Stimulated activated naive CD8-positive, alpha-beta T cell treated with anti-CD3 and anti-CD28 coated beads, Interleukin-15, amount 100 ng/mL, for 72 hours (primary cell): Measurements from ENCODE around the gene ITCH.

Source experiments
- ATAC-seq: fragments of 150-1000 bp; cut with Tn5 transposase; 2 replicates; pipeline ENCODE4 v1.10.0; 2021; ENCODE audit warnings: mild to moderate bottlenecking, moderate library complexity
- DNase-seq, 2 donors: peaks; one replicate each; pipeline ENCODE4 v3.0.0; 2021 to 2022
- H3K27ac Mint-ChIP-seq, 2 donors: one replicate each; pipeline ENCODE4 v1.8.0; 2022; ENCODE audit warnings: mild to moderate bottlenecking in 2 of 2, mixed read lengths in 2 of 2, moderate library complexity in 2 of 2
- H3K27me3 Mint-ChIP-seq: one replicate; pipeline ENCODE4 v1.8.0; 2022; ENCODE audit warnings: mixed read lengths
- H3K4me1 Mint-ChIP-seq: one replicate; pipeline ENCODE4 v1.8.0; 2022; ENCODE audit warnings: mild to moderate bottlenecking, mixed read lengths
- H3K4me3 Mint-ChIP-seq, 2 donors: one replicate each; pipeline ENCODE4 v1.8.0; 2022; ENCODE audit warnings: mild to moderate bottlenecking in 2 of 2, mixed read lengths in 2 of 2, moderate library complexity in 1 of 2
- H3K9me3 Mint-ChIP-seq, 2 donors: one replicate each; pipeline ENCODE4 v1.8.0; 2022; ENCODE audit warnings: mixed read lengths in 2 of 2

Gene ITCH

GRCh38 chr20:34526466-34526865, 163.4 kb downstream of the ITCH start:
- peaks cover 20% of the 10 kb centered on the region for H3K4me1 Mint-ChIP-seq
- no peak for ATAC-seq
- no peaks in the 10 kb centered on the region for H3K9me3 Mint-ChIP-seq
- no peak for DNase-seq
- no peak overlapping the region for H3K4me3 Mint-ChIP-seq
- H3K27ac Mint-ChIP-seq = no peak overlapping the region
- H3K27me3 Mint-ChIP-seq = no peaks in the 10 kb centered on the region

DNA sequence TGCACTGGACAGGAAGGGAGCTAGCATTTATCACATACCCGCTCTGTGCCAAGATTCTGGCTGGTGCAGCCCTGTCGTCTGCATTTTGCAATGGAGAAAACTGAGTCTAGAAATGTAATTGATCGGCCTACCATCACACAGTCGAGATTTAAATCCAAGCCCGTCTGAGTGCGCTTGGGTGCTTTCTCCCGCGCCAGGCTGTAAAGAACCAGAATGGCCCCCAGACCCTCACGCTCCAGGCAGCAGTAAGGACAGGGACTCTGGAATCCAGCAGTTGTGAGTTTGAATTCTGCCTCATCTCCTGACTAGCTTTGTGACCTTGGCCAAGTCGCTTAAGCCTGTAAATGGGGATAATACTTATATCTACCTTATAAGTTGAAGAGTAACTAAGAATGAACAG, 163.9 kb downstream of the ITCH start:
- DNase-seq (no peak), ATAC-seq (no peak)
- Mint-ChIP-seq H3K27ac (no peak overlapping the region), H3K4me3 (no peak overlapping the region), H3K27me3 (no peaks in the 10 kb centered on the region), H3K4me1 (peaks cover 18% of the 10 kb centered on the region), H3K9me3 (no peaks in the 10 kb centered on the region)

- Mint-ChIP-seq H3K4me3 (no peak overlapping the region), H3K27ac (peak overlapping the region in 1 of 2 donors; percentile 83), H3K4me1 (no peaks in the 10 kb centered on the region), H3K9me3 (no peaks in the 10 kb centered on the region), H3K27me3 (no peaks in the 10 kb centered on the region)
- DNase-seq (no peak), ATAC-seq (no peak)
These were observed 165.8 kb downstream of the ITCH start for GRCh38 chr20:34528921-34529297.

DNA sequence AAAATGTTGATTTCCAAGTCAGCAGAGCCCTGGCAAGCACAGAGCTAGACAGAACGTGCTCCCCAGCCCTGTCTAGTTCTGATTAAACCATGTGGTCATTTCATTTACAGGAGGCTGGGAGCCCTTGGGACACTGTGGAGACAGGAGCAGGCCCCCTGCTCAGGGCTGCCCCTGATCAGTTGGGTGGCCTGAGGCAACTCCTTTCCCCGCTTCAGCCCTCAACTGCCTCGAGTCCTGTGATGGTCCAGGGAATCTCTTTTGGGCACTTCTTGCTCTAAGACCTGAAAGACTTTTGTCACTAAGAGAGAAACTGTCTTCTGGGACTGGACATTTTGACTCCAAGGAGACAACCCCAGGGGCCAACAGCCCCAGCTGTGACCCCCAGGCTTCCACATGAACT, 166.7 kb downstream of the ITCH start:
- Mint-ChIP-seq H3K4me3 (no peak overlapping the region), H3K9me3 (no peaks in the 10 kb centered on the region), H3K4me1 (no peaks in the 10 kb centered on the region), H3K27me3 (no peaks in the 10 kb centered on the region), H3K27ac (no peak overlapping the region)
- no peak for ATAC-seq
- no peak for DNase-seq

DNA sequence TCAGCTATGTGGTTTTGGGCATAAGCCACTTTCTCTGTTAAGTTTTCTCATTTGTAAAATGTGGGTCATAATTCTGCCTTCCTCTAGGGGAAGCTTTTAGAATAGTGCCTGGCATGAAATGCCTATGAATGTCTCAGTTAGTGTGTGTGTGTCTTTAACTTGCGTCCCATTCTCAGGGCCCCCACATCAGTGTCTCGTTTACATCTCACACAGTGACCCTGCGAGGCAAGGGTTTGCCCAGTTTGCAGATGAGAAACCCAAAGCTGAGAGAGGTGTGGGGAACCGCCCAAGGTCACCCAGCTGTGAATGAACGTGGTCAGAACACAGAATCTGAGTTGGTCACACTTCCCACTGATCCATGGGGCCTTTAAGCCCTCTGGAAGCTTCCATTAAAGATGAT, 167.3 kb downstream of the ITCH start:
- Mint-ChIP-seq H3K27ac (no peak overlapping the region), H3K4me1 (no peaks in the 10 kb centered on the region), H3K4me3 (no peak overlapping the region), H3K9me3 (no peaks in the 10 kb centered on the region), H3K27me3 (no peaks in the 10 kb centered on the region)
- ATAC-seq (no peak), DNase-seq (no peak)

DNA sequence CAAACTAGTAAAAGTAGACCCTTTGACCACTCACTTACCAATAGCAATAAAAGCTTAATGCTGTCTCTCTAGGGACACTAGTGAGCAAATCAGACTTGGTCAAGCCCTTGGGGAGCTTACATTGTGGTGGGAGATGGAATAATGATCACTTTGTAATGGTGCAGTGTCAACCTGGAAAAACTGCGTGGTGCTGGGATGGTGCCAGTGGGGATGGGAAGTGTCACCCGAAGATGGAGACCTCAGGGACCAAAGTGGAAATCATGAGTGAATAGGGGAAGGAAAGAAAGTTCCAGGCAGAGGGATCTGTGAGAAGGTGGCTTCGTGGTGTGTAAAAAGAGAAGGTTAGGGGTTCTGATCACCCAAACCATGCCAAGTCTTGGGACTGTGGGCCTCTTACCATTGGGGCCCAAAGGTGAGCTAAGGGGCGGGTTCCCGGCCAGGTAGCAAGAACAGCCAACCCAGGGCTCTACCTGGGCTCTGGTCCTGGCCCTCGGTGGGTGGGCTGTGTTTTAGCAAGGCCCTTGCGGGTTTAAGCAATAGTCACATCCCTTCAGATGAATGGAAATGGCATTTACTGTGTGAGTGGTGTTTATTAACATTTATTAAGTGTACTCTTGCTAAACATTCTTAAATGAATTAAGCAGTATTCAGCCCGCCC, 168.7 kb downstream of the ITCH start:
- DNase-seq = no peak
- no peak overlapping the region for H3K4me3 Mint-ChIP-seq
- H3K27ac Mint-ChIP-seq = no peak overlapping the region
- H3K9me3 Mint-ChIP-seq = no peaks in the 10 kb centered on the region
- H3K27me3 Mint-ChIP-seq = no peaks in the 10 kb centered on the region
- ATAC-seq = no peak
- no peaks in the 10 kb centered on the region for H3K4me1 Mint-ChIP-seq

DNA sequence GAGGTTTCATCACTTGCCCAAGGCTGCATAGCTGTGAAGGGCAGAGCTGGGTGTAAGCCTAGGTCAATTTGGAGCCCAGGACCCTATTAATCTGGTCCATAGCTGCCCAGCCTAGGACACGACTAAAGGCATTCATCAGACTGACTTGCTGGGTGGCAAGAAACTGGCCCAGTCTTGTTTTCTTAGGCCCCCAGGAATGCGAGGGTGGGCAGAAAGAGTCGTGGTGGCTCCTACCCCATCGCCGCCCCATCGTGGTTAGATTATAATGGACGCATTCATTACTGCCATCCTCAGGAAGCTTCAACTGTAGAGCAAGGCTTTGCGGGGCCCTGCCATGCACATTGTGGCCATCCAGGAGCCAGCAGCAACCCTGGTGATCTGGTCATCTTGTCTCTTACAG, 169.2 kb downstream of the ITCH start:
- ATAC-seq = no peak
- Mint-ChIP-seq H3K27me3 (no peaks in the 10 kb centered on the region), H3K27ac (no peak overlapping the region)

GRCh38 chr20:34532756-34533155, 169.7 kb downstream of the ITCH start:
- Mint-ChIP-seq H3K27ac (peak overlapping the region in 1 of 2 donors; percentile 34), H3K4me1 (no peaks in the 10 kb centered on the region), H3K9me3 (no peaks in the 10 kb centered on the region), H3K27me3 (no peaks in the 10 kb centered on the region), H3K4me3 (no peak overlapping the region)
- ATAC-seq = no peak
- DNase-seq = no peak

More for the DNA sequence above, 169.2 kb downstream of the ITCH start:
- Mint-ChIP-seq H3K4me1 (no peaks in the 10 kb centered on the region), H3K4me3 (no peak overlapping the region), H3K9me3 (no peaks in the 10 kb centered on the region)
- DNase-seq = no peak

GRCh38 chr20:34534391-34535165, 171.5 kb downstream of the ITCH start:
- Mint-ChIP-seq H3K27me3 (no peaks in the 10 kb centered on the region), H3K4me1 (no peaks in the 10 kb centered on the region), H3K27ac (no peak overlapping the region), H3K9me3 (no peaks in the 10 kb centered on the region), H3K4me3 (no peak overlapping the region)
- no peak for DNase-seq
- ATAC-seq = no peak

DNA sequence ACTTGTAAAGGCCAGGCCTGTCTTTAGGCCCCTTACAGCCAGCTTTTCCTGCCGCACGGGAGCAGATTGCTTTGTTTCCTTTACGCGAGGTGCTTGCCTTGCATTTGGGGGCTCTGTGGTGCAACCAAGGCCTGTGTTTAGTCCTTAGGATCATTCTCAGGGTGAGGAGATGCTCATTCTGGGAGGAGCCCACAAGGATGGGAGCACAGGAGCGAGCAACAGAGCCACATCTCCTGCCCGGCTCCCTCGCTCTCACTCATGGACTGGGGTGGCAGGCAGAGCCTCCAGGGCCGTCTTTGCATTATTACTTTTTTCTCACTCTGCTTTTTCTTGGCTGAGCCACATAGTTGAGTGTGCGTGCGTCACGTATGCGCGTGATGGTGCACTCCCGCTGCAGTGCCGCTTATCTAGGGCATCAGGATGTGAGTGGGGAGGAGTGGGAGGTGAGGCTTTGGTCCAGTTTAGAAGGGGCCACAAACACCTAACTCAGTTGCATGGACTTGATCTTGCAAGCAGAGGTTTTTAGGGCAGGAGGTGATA, 172.3 kb downstream of the ITCH start:
- Mint-ChIP-seq H3K27ac (no peak overlapping the region), H3K4me3 (no peak overlapping the region), H3K27me3 (no peaks in the 10 kb centered on the region), H3K4me1 (no peaks in the 10 kb centered on the region), H3K9me3 (no peaks in the 10 kb centered on the region)
- DNase-seq (no peak), ATAC-seq (no peak)

DNA sequence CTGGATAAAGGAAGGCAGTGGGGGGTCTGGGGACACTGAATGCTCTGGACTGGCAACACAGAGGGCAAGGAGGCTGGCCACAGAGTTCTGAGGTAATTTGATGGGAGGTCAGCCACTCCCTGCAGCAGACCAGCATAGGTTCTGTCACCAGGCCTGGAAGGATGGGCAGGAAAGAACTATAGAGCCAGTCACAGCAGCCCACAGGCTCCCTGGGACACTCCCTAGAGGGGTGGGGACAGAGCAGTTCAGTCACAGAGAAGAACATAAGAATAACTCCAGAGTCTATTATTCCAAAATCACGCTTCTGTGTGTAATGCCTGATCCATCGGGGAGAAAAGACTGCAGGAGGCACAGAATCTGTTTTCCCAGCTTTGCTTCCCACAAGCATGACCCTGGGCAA, 172.8 kb downstream of the ITCH start:
- no peak for ATAC-seq
- Mint-ChIP-seq H3K27ac (no peak overlapping the region), H3K27me3 (no peaks in the 10 kb centered on the region), H3K4me1 (no peaks in the 10 kb centered on the region), H3K9me3 (no peaks in the 10 kb centered on the region), H3K4me3 (no peak overlapping the region)
- DNase-seq = no peak

- Mint-ChIP-seq H3K4me1 (peaks cover 10% of the 10 kb centered on the region), H3K4me3 (no peak overlapping the region), H3K27me3 (no peaks in the 10 kb centered on the region), H3K9me3 (no peaks in the 10 kb centered on the region), H3K27ac (no peak overlapping the region)
- DNase-seq = peak in 1 of 2 donors; percentile 23
- ATAC-seq = peak; percentile 60
These were observed 173.8 kb downstream of the ITCH start for GRCh38 chr20:34536798-34537394.

GRCh38 chr20:34537651-34538050, 174.6 kb downstream of the ITCH start:
- Mint-ChIP-seq H3K27ac (no peak overlapping the region), H3K9me3 (no peaks in the 10 kb centered on the region), H3K27me3 (no peaks in the 10 kb centered on the region), H3K4me3 (no peak overlapping the region), H3K4me1 (peaks cover 10% of the 10 kb centered on the region)
- DNase-seq (no peak), ATAC-seq (no peak)

DNA sequence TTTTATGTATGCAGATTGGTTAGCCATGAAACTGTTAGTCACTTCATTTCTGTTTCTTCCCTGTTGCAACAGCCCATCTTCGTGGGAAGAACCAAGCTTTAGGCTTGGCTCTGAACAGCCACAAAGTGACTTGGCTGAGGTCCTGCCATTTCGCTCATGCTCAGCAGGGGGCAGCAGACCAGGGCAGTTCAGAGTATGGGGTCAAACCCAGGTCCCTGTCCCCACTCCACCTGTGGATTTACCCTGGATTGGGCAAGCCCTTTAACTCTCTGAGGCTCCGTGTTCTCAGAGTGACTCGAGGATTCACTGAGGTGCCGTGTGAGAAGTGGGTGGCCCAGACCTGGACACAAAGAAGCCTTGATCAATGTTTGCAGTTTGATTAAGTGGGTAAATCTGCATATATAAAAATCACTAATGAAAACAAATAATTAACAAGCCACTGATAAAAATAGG, 175.6 kb downstream of the ITCH start:
- ATAC-seq (peak; percentile 64), DNase-seq (peak; percentile 44 to 61)
- no peak overlapping the region for H3K27ac Mint-ChIP-seq
- H3K9me3 Mint-ChIP-seq = no peaks in the 10 kb centered on the region
- H3K4me1 Mint-ChIP-seq = peaks cover 10% of the 10 kb centered on the region
- no peak overlapping the region for H3K4me3 Mint-ChIP-seq
- no peaks in the 10 kb centered on the region for H3K27me3 Mint-ChIP-seq

DNA sequence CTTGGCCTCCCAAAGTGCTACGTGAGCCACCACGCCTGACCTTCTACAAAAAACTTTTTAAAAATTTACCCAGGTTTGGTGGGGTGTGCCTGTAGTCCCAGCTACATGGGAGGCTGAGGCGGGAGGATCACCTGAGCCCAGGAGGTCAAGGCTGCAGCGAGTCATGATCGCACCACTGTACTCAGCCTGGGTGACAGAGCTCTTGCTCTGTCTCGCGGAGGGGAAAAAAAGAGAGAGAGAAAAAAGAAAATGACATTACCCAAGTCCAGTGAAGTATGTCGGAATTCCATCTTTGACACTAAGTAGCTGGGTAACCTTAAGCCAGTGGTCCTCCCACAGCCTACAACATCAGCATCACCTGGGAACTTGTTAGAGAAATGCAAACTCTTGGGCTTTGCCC, 176.7 kb downstream of the ITCH start:
- H3K4me3 Mint-ChIP-seq = no peak overlapping the region
- peaks cover 21% of the 10 kb centered on the region for H3K4me1 Mint-ChIP-seq
- no peak for ATAC-seq
- H3K27ac Mint-ChIP-seq = no peak overlapping the region
- H3K27me3 Mint-ChIP-seq = no peaks in the 10 kb centered on the region
- no peak for DNase-seq
- no peaks in the 10 kb centered on the region for H3K9me3 Mint-ChIP-seq
